GM18951 (cell line): ENCODE results near the gene ZBTB7C.

Experiments used
- POLR2A ChIP-seq: IDR thresholded peaks from 4 replicates; pipeline ENCODE4 v1.6.1; 2011; ENCODE audit warnings: mild to moderate bottlenecking; ENCODE audit not compliant: insufficient read length, insufficient read depth; ENCODE audit errors: extremely low read depth
- in situ Hi-C: fragments of 300-500 bp; cut with MboI; formaldehyde crosslinking; loops from one replicate; pipeline ENCODE4 v1.12.0; 2022; ENCODE audit warnings: low sequenced_read_pairs, mixed read lengths, inconsistent platforms; ENCODE audit not compliant: unreplicated experiment

Gene ZBTB7C

GRCh38 chr18:48061781-48062570 lies 347.2 kb downstream of the ZBTB7C start:
- in situ Hi-C loops, result no loop called here
- TF ChIP-seq POLR2A, result no peak

DNA sequence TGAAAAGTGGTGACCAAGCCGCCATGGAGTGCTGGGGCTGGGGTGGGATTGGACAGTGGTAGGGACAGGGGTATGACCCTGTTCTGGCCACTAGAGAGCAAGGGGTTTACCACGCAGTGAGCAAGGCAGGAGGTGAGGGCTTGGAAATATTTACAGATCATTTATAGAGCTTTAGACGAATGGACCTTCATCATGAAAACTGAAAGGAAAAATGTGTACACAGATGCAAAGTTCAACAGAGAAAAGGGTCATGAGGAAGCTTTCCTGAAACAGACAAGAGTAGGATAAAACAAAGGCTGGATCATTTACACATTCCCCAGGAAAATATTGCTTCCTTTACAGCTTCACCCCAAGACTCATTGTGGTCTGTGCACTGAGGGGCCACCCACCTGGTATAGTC lies 348.2 kb downstream of the ZBTB7C start:
- no peak for TF ChIP-seq POLR2A
- in situ Hi-C loops, result no loop called here

GRCh38 chr18:48060346-48060745 lies 348.8 kb downstream of the ZBTB7C start:
- no peak for TF ChIP-seq POLR2A
- in situ Hi-C loops, result no loop called here

- in situ Hi-C loops, result no loop called here
- TF ChIP-seq POLR2A, result no peak
Measured at GRCh38 chr18:48059455-48060010, 349.6 kb downstream of the ZBTB7C start.

DNA sequence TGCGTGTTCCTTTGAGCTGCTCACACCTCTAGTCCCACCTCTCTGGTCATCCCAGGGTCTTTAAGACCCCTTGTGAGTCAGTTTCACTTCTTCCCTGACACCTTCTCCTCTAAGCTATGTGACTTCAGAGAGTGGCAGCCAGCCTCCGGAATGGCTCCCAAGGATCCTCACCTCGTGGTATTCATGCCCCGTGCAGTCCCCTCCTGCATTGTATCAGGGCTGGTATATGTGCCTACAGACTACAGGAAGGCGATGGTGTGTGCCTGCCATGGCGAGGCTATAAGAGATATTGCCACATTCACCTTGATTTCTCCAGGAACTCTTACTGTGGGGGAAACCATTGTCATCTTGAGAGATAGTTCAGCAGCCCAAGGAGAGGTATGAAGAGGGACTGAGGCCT lies 350.7 kb downstream of the ZBTB7C start:
- in situ Hi-C loops, result no loop called here
- no peak for TF ChIP-seq POLR2A

DNA sequence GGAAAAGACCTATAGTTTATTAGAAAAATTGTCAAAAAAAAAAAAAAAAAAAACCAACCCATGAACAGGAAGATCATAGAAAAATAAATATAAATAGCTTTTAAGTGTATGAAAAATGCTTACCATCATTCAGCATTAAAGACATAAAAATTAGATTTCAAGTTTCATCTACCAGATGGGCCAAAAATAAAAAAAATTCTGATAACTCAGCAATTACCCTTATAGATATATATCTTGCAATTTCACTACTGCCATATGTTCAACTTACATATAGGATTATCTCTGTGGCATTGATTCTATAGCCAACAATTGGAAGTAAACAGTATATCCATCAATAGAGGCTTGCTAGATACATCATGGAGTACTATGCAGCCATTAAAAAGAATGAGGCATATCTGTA lies 352.2 kb downstream of the ZBTB7C start:
- no peak for TF ChIP-seq POLR2A
- in situ Hi-C loops, result no loop called here

- TF ChIP-seq POLR2A, result no peak
- in situ Hi-C loops, result no loop called here
Measured at GRCh38 chr18:48055351-48055750, 353.8 kb downstream of the ZBTB7C start.

DNA sequence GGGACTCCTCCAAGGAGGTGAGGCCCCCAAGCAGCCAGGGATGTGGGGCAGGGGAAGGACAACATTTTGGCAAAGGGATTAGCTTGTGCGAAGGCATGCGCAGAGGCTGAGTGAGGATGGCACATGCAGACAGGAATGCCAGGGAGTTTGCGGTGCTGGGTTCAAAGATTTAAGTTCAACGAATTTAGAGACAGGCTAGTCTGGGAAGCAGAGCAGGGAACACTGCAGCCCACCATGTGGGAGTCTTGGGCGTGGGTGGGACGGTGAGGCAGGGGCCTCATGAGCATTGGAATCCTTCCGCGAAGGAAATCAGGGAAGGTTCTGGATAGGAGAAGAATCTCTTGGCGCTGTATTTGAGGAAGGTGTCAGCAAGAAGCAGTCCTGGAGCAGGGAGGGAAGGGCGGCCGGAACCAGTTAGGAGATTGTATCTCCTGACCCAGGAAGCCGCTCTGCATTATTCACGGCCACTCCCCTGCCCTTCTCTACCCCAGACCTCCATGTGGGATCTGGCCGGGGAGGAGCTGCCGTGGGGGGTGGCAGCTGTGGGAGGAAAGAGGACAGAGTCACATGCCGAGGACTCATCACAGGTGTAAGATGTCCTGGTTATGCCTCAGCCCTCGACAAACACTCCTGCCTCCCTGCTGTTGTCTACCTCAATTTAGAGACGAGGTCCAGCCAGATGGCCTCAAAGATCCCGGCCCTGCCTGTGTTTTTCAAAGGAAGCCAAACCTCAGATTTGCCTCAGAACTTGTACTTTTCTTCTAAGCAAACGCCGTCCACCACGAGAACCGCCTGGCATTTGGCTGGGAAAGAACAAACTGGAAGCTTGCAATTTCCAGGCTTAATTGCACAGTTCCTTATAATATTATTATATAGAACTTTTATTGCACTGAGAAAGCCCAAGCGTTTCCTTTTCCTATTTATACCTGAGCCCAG lies 355.0 kb downstream of the ZBTB7C start:
- no peak for TF ChIP-seq POLR2A
- in situ Hi-C loops, result no loop called here

DNA sequence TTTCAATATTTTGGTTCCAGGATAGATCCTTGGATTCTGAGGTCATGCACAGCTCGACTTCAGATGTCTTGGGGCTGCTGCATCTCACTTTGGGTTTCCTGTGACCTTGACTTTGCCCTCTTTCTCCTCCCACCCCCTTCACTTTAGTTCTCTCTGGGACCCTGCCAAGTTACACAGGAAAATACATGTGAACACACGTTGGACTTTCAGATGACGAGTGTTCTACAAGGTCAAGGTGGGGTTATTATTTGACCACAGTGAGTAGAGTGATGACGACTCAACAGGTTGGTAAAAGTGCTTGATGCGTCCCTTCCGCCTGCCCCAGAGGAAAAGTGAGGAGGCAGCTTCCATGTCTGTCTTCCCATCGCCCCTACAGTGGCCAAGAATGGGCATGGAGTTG lies 356.3 kb downstream of the ZBTB7C start:
- in situ Hi-C loops, result no loop called here
- no peak for TF ChIP-seq POLR2A

DNA sequence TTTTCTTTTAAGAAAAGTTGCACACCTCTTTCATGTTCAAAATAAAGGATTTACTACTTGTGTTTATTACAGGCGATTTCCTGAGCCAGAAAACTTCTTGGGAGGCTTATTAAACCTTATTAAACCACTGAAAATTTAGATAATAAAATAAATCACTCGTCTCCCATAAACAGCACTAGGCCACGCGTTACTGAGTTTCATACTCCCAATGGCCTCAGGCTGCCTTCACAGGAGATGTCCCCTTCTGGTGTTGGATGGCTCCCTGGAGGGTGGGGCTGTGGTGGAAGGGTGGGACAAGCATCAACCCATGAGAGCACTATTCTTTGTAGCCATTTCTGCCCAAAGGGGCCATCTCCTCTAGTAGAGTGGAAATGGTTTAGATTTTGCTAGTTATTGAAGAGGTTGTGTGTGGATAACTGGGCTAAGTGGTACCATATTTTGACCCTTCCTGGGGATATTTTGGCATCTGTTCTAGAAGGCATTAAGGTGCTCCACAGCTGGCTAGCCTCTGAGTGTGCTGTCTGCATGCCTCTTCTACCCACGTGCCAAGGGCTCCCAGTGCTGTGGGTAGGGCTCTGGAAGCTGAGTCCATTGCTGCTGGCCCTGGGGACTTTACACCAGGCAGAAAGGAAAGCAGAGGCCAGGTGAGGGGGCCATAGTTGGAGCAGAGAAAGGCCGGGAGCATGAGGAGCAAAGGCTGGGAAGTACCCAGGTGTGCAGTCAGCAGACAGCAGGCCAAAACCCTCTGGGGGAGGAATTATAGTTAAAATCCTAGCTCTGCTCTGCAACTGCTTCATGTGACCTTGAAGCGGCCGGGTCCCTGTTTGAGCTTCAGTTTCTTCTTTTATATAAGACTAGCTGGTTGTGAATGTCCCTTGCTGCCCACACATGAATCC lies 357.0 kb downstream of the ZBTB7C start:
- no peak for TF ChIP-seq POLR2A
- in situ Hi-C loops, result no loop called here

DNA sequence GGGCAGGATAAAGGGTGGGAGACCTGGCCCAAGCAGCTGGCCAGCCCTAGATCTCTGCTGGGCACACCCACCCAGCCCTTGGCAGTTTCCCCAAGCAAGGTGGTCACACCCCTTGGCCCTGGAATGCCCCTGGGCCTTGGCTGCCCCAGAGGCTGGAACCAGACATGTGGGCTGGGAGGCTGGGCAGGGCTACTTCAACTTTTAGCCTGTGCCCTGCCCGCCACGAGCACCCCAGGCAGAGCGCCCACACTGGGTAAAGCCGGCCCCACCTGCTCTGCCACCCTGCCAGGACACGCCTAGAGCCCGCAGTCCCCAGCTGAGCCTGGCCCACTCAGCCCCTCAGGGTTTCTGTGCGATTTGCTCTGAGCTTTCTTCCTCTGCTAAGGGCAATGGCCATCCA lies 359.0 kb downstream of the ZBTB7C start:
- no peak for TF ChIP-seq POLR2A
- in situ Hi-C loops, result no loop called here

DNA sequence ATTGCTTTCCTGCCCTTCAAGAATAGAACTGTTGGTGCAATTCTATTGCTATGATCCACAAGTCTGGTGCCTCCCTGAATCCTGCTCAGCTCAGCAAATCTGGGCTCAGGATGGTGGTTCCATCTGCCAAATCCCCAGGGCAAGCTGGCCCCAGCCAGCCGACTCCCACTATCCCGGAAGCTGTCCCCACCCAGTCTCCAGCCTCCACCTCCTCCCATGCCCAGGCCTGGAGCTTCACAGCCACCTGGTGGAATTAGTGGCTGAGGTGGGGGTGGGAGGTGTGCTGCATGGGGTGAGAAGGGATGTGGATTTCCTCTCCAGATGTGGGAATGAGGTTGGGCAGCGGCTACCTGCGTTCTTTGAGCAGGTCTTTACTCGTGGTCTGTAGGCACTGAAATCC lies 359.4 kb downstream of the ZBTB7C start:
- in situ Hi-C loops, result no loop called here
- TF ChIP-seq POLR2A, result no peak
